HG02763 (cell line): ENCODE data around the gene CHDH.

ENCODE experiments used
- ATAC-seq: cut with Tn5 transposase; IDR thresholded peaks from one replicate; pipeline ENCODE4 v1.9.1; 2021; ENCODE audit warnings: mild to moderate bottlenecking, moderate library complexity; ENCODE audit not compliant: unreplicated experiment

Gene CHDH

GRCh38 chr3:53846134-53846850 lies at the start of gene CHDH, which contains the start of gene IL17RB:
Gene CHDH, minus strand, starts transcription at chr3:53846419. Its CDS starts 22,411 bp downstream, at chr3:53824008.
Gene IL17RB, plus strand, starts transcription at chr3:53846568. Its CDS starts 21 bp downstream, at chr3:53846589.
- ATAC-seq = peak; percentile 38

GRCh38 chr3:53892286-53892637 lies 46.0 kb upstream of the CHDH start:
- ATAC-seq = no peak

GRCh38 chr3:53891497-53892285 lies 45.5 kb upstream of the CHDH start, which contains the start of gene SELENOK:
Gene SELENOK, minus strand, starts transcription at chr3:53891859.
- peak; percentile 97 for ATAC-seq

- no peak for ATAC-seq
Measured at GRCh38 chr3:53890726-53891475, 44.7 kb upstream of the CHDH start.

- no peak for ATAC-seq
Measured at GRCh38 chr3:53888232-53888631, 42.0 kb upstream of the CHDH start.

- no peak for ATAC-seq
Measured at GRCh38 chr3:53887446-53887845, 41.2 kb upstream of the CHDH start.

GRCh38 chr3:53885239-53885638 lies 39.0 kb upstream of the CHDH start:
- no peak for ATAC-seq

- ATAC-seq = no peak
Measured at GRCh38 chr3:53884623-53885022, 38.4 kb upstream of the CHDH start.

- no peak for ATAC-seq
Measured at GRCh38 chr3:53883008-53883407, 36.8 kb upstream of the CHDH start.

GRCh38 chr3:53881691-53882593 lies 35.7 kb upstream of the CHDH start, which contains the start of gene ACTR8:
Gene ACTR8, minus strand, starts transcription at chr3:53882152. Its CDS starts 51 bp downstream, at chr3:53882101.
- peak; percentile 82 for ATAC-seq

- no peak for ATAC-seq
Measured at GRCh38 chr3:53880396-53881345, 34.5 kb upstream of the CHDH start.

- no peak for ATAC-seq
Measured at GRCh38 chr3:53865732-53866499, 19.7 kb upstream of the CHDH start.

- no peak for ATAC-seq
Measured at GRCh38 chr3:53863145-53863544, 16.9 kb upstream of the CHDH start.

- ATAC-seq = no peak
Measured at GRCh38 chr3:53862241-53862640, 16.0 kb upstream of the CHDH start.

GRCh38 chr3:53860196-53860595 lies 14.0 kb upstream of the CHDH start:
- ATAC-seq = no peak

GRCh38 chr3:53859178-53859577 lies 13.0 kb upstream of the CHDH start:
- no peak for ATAC-seq

GRCh38 chr3:53858096-53858741 lies 12.0 kb upstream of the CHDH start:
- ATAC-seq = no peak

- no peak for ATAC-seq
Measured at GRCh38 chr3:53856964-53857363, 10.7 kb upstream of the CHDH start.
